Stimulated activated CD8-positive, alpha-beta memory T cell treated with anti-CD3 and anti-CD28 coated beads, Interleukin-7, amount 100 ng/mL, for 24 hours (primary cell): ENCODE results near the gene USH1G.
"Not testable (repeated sequence)": the region's sequence is repeated elsewhere in the genome, so short reads cannot be mapped to it uniquely, and the experiment has no call there.

Experiments used
- DNase-seq: peaks from one replicate; pipeline ENCODE4 v3.0.0-alpha.2; 2020; ENCODE audit warnings: low read depth

Gene USH1G

DNA sequence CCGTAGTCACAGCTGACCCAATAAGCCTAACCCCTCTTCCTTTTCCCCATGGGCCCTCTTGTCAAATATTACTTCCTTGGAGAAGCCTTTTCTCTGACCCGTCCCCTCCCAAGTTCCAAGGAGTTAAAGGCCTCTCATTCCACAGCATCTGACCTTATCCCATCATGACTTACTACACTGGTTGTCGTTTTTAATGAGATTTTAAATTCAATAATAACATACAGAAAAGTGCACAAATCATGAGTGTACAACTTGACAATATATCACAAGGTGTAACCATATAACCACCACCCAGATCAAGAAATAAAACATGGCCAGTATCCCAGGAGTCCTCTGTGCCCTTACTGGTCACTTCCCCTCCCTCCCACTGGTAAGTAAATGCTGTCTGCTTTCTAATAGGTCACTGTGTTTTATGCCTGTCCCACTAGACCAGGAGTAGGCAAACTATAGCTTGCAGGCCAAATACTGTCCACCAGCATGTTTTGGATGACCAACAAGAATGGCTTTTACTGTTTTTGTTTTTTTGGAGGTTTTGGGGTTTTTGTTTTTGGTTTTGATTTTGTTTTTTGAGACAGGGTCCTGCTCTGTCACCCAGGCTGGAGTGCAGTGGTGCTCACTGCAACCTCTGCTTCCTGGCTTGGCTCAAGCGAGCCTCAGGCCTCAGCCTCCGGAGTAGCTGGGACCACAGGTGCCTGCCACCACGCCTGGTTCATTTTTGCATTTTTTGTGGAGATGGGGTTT, 49.0 kb downstream of the USH1G start:
- no peak for DNase-seq

- peak; percentile 99 for DNase-seq
These were observed 49.8 kb downstream of the USH1G start for GRCh38 chr17:74873037-74873873.

GRCh38 chr17:74872313-74873036, 50.6 kb downstream of the USH1G start, which contains the start of gene FDXR:
Gene FDXR, minus strand, starts transcription at chr17:74872994. Its CDS starts 50 bp downstream, at chr17:74872944.
- DNase-seq, result no peak

DNA sequence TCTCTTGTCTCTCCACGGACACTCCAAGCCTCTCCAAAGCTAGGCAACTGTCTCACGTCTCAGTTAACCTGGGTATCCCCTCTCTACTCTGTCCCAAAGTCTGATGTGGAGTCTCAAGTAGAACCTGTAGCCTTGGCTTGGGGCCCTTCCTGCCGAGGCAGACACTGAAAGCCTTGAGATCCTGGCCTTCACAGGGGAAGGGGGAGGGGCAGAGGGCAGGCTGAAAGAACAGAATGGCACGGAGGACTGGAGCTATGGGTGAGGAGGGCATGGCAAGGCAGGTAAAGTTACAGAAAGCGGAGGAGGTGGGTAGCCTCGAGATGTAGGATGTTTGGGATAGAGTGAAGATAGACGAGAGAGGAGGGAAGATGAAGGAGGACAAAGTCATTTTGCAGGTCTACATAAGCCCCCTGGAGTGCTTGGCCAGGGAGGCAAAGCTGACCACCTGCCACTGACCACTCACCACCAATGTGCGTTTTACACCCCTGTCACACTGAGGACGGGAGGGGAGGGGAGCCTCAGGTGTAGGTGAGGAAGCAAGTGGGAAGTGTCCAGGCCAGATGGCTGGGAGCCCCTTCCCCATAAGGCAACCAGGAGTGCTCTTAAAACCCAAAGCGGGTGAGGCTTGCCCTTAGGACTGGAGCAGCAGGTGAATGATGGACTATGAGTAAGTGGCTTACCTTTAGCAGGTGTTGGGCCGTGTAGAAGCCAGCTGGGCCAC, 51.5 kb downstream of the USH1G start:
- DNase-seq, result no peak

GRCh38 chr17:74870512-74870911, 52.5 kb downstream of the USH1G start:
- no peak for DNase-seq

DNA sequence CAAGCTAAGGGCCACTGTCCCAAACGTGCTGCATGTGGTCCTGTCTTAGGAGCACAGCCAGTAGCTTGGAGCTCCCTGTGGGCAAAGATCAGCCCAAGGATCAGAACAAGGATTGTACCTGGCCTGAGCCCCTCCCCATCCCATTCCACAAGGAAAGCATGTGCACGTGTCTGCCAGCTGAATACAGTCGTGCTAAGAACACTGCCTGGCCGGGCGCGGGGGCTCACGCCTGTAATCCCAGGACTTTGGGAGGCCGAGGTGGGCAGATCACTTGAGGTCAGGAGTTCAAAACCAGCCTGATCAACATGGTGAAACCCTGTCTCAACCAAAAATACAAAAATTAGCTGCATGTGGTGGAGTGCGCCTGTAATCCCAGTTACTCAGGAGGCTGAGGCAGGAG, 53.0 kb downstream of the USH1G start:
- DNase-seq, result not testable (repeated sequence)

- DNase-seq, result no peak
These were observed 54.2 kb downstream of the USH1G start for GRCh38 chr17:74868908-74869255.

DNA sequence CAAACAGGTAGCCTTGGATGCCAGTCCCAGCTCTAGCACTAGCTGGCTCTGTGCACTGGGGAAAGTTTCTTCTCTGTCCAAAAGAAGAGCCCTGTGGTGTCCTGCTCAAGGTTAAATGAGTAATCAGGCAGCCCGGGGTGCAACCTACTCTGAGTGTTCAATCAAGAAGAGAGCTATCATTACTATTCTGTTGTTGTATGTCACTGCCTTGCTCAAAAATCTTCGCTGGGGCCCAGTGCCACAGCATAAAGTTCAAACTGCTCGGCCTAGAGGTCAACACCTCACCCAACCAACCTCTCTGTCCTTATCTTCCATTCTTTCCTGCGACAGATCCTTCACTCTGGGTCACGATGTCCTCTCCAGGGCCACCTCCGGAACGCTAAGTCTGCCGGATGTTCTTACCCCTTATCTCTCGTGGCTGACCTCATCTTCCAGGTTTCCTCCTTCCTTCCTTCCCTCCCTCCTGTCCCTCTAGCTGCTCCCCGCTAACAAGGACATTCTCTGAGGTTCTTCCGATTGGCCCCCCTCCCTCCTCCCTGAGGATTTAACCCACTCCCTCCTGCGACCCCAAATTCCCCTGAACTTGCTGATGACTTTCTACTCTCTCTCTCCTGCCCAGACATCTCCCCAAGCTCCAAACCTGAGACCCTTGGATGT, 54.7 kb downstream of the USH1G start:
- no peak for DNase-seq

DNA sequence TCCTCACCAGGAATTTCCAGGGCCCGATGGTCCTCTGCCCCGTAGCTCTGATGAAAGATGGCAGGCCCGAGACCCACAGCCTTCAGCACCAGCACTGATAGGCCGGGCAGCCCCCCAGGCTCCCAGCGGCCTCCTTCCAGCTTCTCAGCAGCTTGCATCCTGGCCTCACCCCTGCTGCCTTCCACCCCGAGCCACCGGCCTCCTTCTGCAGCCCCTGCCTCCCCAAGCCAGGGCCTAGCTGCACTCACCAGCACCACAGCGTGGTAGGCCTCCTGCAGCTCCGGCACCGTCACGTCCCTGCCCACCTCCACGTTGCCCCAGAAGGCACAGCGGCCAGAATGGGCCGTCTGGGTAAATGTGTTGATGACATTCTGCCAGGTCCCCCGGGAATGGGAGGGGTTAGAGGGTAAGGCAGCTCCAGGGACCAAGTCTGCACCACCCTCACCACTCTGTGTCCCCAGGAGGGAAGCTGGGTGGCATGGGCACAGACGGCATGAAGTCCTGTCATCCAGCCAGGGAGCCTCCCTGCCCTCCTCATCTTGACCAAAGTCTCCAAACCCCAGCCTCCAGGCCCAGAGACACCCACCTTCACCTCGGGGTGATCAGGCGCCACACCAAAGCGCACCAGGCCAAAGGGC, 56.7 kb downstream of the USH1G start:
- DNase-seq, result no peak
